Endodermal cell (in vitro differentiated cells): ENCODE results near the gene SERINC2. TPM values are rescaled to one million over a fixed set of nuclear protein-coding genes. Genes with fewer than 3 reads are reported as not detected.
"Not testable (repeated sequence)": the region's sequence is repeated elsewhere in the genome, so short reads cannot be mapped to it uniquely, and the experiment has no call there.

Experiments used
- DNase-seq: peaks from one replicate; pipeline ENCODE4 v3.0.0-alpha.2; 2017
- H3K27ac ChIP-seq: 2 replicates; pipeline ENCODE4 v1.5.1; 2013; ENCODE audit warnings: mild to moderate bottlenecking, low read depth, low read length, moderate library complexity
- H3K27me3 ChIP-seq: 2 replicates; pipeline ENCODE4 v1.6.1; 2013; ENCODE audit warnings: mild to moderate bottlenecking, low read length, moderate library complexity; ENCODE audit not compliant: insufficient read depth, control insufficient read depth, poor library complexity, severe bottlenecking
- H3K36me3 ChIP-seq: 2 replicates; pipeline ENCODE4 v1.7.0; 2013; ENCODE audit warnings: mild to moderate bottlenecking, low read length, moderate library complexity; ENCODE audit not compliant: control insufficient read depth, insufficient read depth
- H3K4me1 ChIP-seq: one replicate; pipeline ENCODE4 v1.7.0; 2013; ENCODE audit warnings: low read length; ENCODE audit not compliant: control insufficient read depth, insufficient read depth
- H3K4me3 ChIP-seq: 2 replicates; pipeline ENCODE4 v1.5.1; 2013; ENCODE audit warnings: mild to moderate bottlenecking, low read length, moderate library complexity
- H3K9ac ChIP-seq: 2 replicates; pipeline ENCODE4 v1.6.1; 2013; ENCODE audit warnings: mild to moderate bottlenecking, low read length, moderate library complexity; ENCODE audit not compliant: poor library complexity, severe bottlenecking; ENCODE audit errors: extremely low read depth
- H3K9me3 ChIP-seq: 2 replicates; pipeline ENCODE4 v1.6.1; 2013; ENCODE audit warnings: mild to moderate bottlenecking, low read length, moderate library complexity; ENCODE audit not compliant: control insufficient read depth
- H3K27ac Mint-ChIP-seq: 2 replicates; pipeline ENCODE4 v1.8.0; 2020; ENCODE audit warnings: mixed read lengths
- H3K27me3 Mint-ChIP-seq: 2 replicates; pipeline ENCODE4 v1.8.0; 2021; ENCODE audit warnings: mild to moderate bottlenecking, mixed read lengths; ENCODE audit not compliant: insufficient read depth
- H3K36me3 Mint-ChIP-seq: 2 replicates; pipeline ENCODE4 v1.8.0; 2020; ENCODE audit warnings: low read depth, mixed read lengths
- H3K4me1 Mint-ChIP-seq: 2 replicates; pipeline ENCODE4 v1.8.0; 2020; ENCODE audit warnings: mixed read lengths
- H3K4me3 Mint-ChIP-seq: 2 replicates; pipeline ENCODE4 v1.8.0; 2020; ENCODE audit warnings: mild to moderate bottlenecking, moderate library complexity, mixed read lengths
- H3K9me3 Mint-ChIP-seq: 2 replicates; pipeline ENCODE4 v1.8.0; 2020; ENCODE audit warnings: mild to moderate bottlenecking, mixed read lengths
- CTCF ChIP-seq: fragments of 200-600 bp; sonication (generic); conservative IDR thresholded peaks from 2 replicates; pipeline ENCODE4 v1.5.0; 2021; ENCODE audit warnings: antibody characterized with exemption, mild to moderate bottlenecking
- WGBS, 2 experiments: methylation state at CpG; one replicate each; pipeline versions ENCODE4 v1.1.5 to v1.1.7; 2013; ENCODE audit warnings: missing lambda C conversion rate in 2 of 2, mixed read lengths in 1 of 2; ENCODE audit not compliant: insufficient coverage in 1 of 2, insufficient read length in 1 of 2; 5-methylcytosine and 5-hydroxymethylcytosine counted together
- total RNA-seq, 2 donors: library from RNA; stranded (reverse); fragmentation: NEBNext Ultra II Directional in 1 of 2; extraction: Animal tissue kit (Norgen Biotek cat#: 25700) in 1 of 2; gene quantifications; 2 replicates in 1 of 2; 3 replicates in 1 of 2; pipeline ENCODE4 v1.2.1, GENCODE V29; 2021

SERINC2 gene
- total RNA-seq, 2 donors from 2014 or later = 25.9 to 35.1 TPM

- DNase-seq = no peak
- Mint-ChIP-seq H3K36me3 (peaks cover 8% of the 10 kb centered on the region), H3K9me3 (peaks cover 41% of the 10 kb centered on the region), H3K27me3 (no peaks in the 10 kb centered on the region), H3K27ac (no peak overlapping the region), H3K4me3 (no peak overlapping the region), H3K4me1 (peaks cover 36% of the 10 kb centered on the region)
- Histone ChIP-seq H3K9me3 (peaks cover 30% of the 10 kb centered on the region), H3K4me3 (no peak overlapping the region), H3K27ac (no peak overlapping the region), H3K4me1 (peaks cover 3% of the 10 kb centered on the region), H3K27me3 (no peaks in the 10 kb centered on the region), H3K36me3 (no peaks in the 10 kb centered on the region), H3K9ac (no peak overlapping the region)
- WGBS, 2 experiments = 89 to 92% methylated on average over 2 of the region's 2 CpGs
- TF ChIP-seq CTCF = no peak
Observed at GRCh38 chr1:31478167-31478566, 65.2 kb downstream of the SERINC2 start.

- Histone ChIP-seq H3K27me3 (no peaks in the 10 kb centered on the region), H3K9ac (no peak overlapping the region), H3K4me1 (peaks cover 3% of the 10 kb centered on the region), H3K9me3 (peaks cover 26% of the 10 kb centered on the region), H3K27ac (no peak overlapping the region), H3K4me3 (no peak overlapping the region), H3K36me3 (no peaks in the 10 kb centered on the region)
- 67 to 92% methylated on average over 1 to 2 of the region's 2 CpGs for WGBS, 2 experiments
- DNase-seq = no peak
- Mint-ChIP-seq H3K4me3 (no peak overlapping the region), H3K4me1 (peaks cover 38% of the 10 kb centered on the region), H3K36me3 (peaks cover 8% of the 10 kb centered on the region), H3K9me3 (peaks cover 36% of the 10 kb centered on the region), H3K27ac (no peak overlapping the region), H3K27me3 (no peaks in the 10 kb centered on the region)
- no peak for TF ChIP-seq CTCF
Observed at GRCh38 chr1:31479811-31480210, 66.8 kb downstream of the SERINC2 start.

GRCh38 chr1:31480426-31480825, 67.4 kb downstream of the SERINC2 start:
- H3K4me3 Mint-ChIP-seq, H3K27ac Mint-ChIP-seq, H3K4me1 ChIP-seq, H3K9ac ChIP-seq, H3K27me3 Mint-ChIP-seq, H3K4me3 ChIP-seq, DNase-seq, H3K27me3 ChIP-seq, H3K27ac ChIP-seq, H3K36me3 ChIP-seq, H3K36me3 Mint-ChIP-seq: not testable (repeated sequence)
- H3K9me3 ChIP-seq = peaks cover 25% of the 10 kb centered on the region
- 42 to 58% methylated on average over 2 to 4 of the region's 4 CpGs for WGBS, 2 experiments
- Mint-ChIP-seq H3K4me1 (peaks cover 37% of the 10 kb centered on the region), H3K9me3 (peaks cover 30% of the 10 kb centered on the region)

- Mint-ChIP-seq H3K4me1 (peaks cover 22% of the 10 kb centered on the region), H3K9me3 (peaks cover 30% of the 10 kb centered on the region), H3K27me3 (no peaks in the 10 kb centered on the region), H3K4me3 (no peak overlapping the region), H3K27ac (no peak overlapping the region), H3K36me3 (peaks cover 8% of the 10 kb centered on the region)
- TF ChIP-seq CTCF = no peak
- no peaks in the 10 kb centered on the region for H3K4me1 ChIP-seq
- no peak overlapping the region for H3K4me3 ChIP-seq
- no peaks in the 10 kb centered on the region for H3K27me3 ChIP-seq
- WGBS, 2 experiments = 93 to 95% methylated on average over 3 to 5 of the region's 6 CpGs
- no peak overlapping the region for H3K27ac ChIP-seq
- no peaks in the 10 kb centered on the region for H3K36me3 ChIP-seq
- peaks cover 30% of the 10 kb centered on the region for H3K9me3 ChIP-seq
- no peak overlapping the region for H3K9ac ChIP-seq
- no peak for DNase-seq
Observed at GRCh38 chr1:31482482-31483011, 69.5 kb downstream of the SERINC2 start.
